ENCODE measurements around the gene SPTBN2.

DNA sequence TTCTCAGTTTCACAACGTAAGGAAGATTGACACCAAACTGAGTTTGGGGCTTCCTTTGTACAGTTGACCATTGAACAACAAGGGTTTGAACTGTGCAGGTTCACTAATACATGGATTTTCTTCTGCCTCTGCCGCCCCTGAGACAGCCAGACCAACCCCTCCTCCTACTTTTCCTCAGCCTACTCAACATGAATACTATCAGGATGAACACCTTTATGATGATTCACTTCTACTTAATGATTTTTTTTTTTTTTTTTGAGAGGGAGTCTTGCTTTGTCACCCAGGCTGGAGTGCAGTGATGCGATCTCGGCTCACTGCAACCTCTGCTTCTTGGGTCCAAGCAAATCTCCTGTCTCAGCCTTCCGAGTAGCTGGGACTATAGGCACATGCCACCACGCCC, 75.9 kb downstream of the SPTBN2 start:
- TF ChIP-seq, protein P1, sequence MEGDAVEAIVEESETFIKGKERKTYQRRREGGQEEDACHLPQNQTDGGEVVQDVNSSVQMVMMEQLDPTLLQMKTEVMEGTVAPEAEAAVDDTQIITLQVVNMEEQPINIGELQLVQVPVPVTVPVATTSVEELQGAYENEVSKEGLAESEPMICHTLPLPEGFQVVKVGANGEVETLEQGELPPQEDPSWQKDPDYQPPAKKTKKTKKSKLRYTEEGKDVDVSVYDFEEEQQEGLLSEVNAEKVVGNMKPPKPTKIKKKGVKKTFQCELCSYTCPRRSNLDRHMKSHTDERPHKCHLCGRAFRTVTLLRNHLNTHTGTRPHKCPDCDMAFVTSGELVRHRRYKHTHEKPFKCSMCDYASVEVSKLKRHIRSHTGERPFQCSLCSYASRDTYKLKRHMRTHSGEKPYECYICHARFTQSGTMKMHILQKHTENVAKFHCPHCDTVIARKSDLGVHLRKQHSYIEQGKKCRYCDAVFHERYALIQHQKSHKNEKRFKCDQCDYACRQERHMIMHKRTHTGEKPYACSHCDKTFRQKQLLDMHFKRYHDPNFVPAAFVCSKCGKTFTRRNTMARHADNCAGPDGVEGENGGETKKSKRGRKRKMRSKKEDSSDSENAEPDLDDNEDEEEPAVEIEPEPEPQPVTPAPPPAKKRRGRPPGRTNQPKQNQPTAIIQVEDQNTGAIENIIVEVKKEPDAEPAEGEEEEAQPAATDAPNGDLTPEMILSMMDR (IDR thresholded peaks at IDR 0.05): no peak
- TF ChIP-seq CREM (CRISPR knock-in tag; IDR thresholded peaks at IDR 0.05) (no peak), SP1 (CRISPR knock-in tag; conservative IDR thresholded peaks at IDR 0.05) (no peak)

Data from WTC11 (cell line).